Astrocyte (in vitro differentiated cells and primary cell): Measurements from ENCODE around the gene RPL28. TPM values are rescaled to one million over a fixed set of nuclear protein-coding genes. Genes with fewer than 3 reads are reported as not detected.
"Not testable (repeated sequence)": the region's sequence is repeated elsewhere in the genome, so short reads cannot be mapped to it uniquely, and the experiment has no call there.

Source experiments
- DNase-seq: peaks from one replicate; pipeline ENCODE4 v3.0.0-alpha.2; 2010; ENCODE audit warnings: low read depth
- FAIRE-seq: peaks from 2 replicates; lab custom pipeline; 2011; peaks lifted over from hg19 to GRCh38; lab: Jason Lieb, UNC
- H2AFZ ChIP-seq: 2 replicates; pipeline ENCODE4 v1.6.0; 2012; ENCODE audit warnings: low read depth, low read length, inconsistent platforms
- H3K27ac ChIP-seq: 2 replicates; pipeline ENCODE4 v1.5.1; 2011; ENCODE audit warnings: low read depth, low read length, inconsistent platforms
- H3K27me3 ChIP-seq: 2 replicates; pipeline ENCODE4 v1.6.0; 2011; ENCODE audit warnings: low read length, inconsistent platforms; ENCODE audit not compliant: insufficient read depth
- H3K36me3 ChIP-seq: 2 replicates; pipeline ENCODE4 v1.5.1; 2011; ENCODE audit warnings: low read length, inconsistent platforms; ENCODE audit not compliant: insufficient read depth
- H3K4me1 ChIP-seq: 2 replicates; pipeline ENCODE4 v1.5.1; 2011; ENCODE audit warnings: low read length, inconsistent platforms; ENCODE audit not compliant: insufficient read depth
- H3K4me2 ChIP-seq: 2 replicates; pipeline ENCODE4 v1.6.0; 2012; ENCODE audit warnings: low read length, inconsistent platforms
- H3K4me3 ChIP-seq: 2 replicates; pipeline ENCODE4 v1.5.1; 2011; ENCODE audit warnings: low read depth, mild to moderate bottlenecking, low read length, inconsistent platforms; ENCODE audit not compliant: insufficient read depth
- H3K79me2 ChIP-seq: 2 replicates; pipeline ENCODE4 v1.6.0; 2012; ENCODE audit warnings: mild to moderate bottlenecking, low read length, inconsistent platforms; ENCODE audit not compliant: insufficient read depth
- H3K9ac ChIP-seq: 2 replicates; pipeline ENCODE4 v1.6.0; 2012; ENCODE audit warnings: mild to moderate bottlenecking, low read length, inconsistent platforms
- H3K9me3 ChIP-seq: 2 replicates; pipeline ENCODE4 v1.5.1; 2012; ENCODE audit warnings: low read depth, mild to moderate bottlenecking, low read length, inconsistent platforms; ENCODE audit not compliant: insufficient read depth
- H4K20me1 ChIP-seq: 2 replicates; pipeline ENCODE4 v1.6.0; 2012; ENCODE audit warnings: low read length, inconsistent platforms; ENCODE audit not compliant: insufficient read depth
- H3K27ac Mint-ChIP-seq: one replicate; pipeline ENCODE4 v1.8.0; 2021; ENCODE audit warnings: mild to moderate bottlenecking, mixed read lengths; ENCODE audit not compliant: unreplicated experiment
- H3K27me3 Mint-ChIP-seq: one replicate; pipeline ENCODE4 v1.8.0; 2021; ENCODE audit warnings: low read depth, mixed read lengths; ENCODE audit not compliant: unreplicated experiment
- H3K36me3 Mint-ChIP-seq: one replicate; pipeline ENCODE4 v1.8.0; 2021; ENCODE audit warnings: low read depth, mixed read lengths; ENCODE audit not compliant: unreplicated experiment
- H3K4me1 Mint-ChIP-seq: one replicate; pipeline ENCODE4 v1.8.0; 2021; ENCODE audit warnings: low read depth, mixed read lengths; ENCODE audit not compliant: unreplicated experiment
- H3K4me3 Mint-ChIP-seq: one replicate; pipeline ENCODE4 v1.8.0; 2021; ENCODE audit warnings: mild to moderate bottlenecking, moderate library complexity, mixed read lengths; ENCODE audit not compliant: unreplicated experiment
- H3K9me3 Mint-ChIP-seq: one replicate; pipeline ENCODE4 v1.8.0; 2021; ENCODE audit warnings: mild to moderate bottlenecking, mixed read lengths; ENCODE audit not compliant: unreplicated experiment
- CTCF ChIP-seq: IDR thresholded peaks from 2 replicates; pipeline ENCODE4 v1.5.1; 2011; ENCODE audit warnings: low read depth, mild to moderate bottlenecking, inconsistent platforms, low read length, moderate library complexity; ENCODE audit not compliant: insufficient read depth
- EZH2 ChIP-seq: IDR thresholded peaks from 2 replicates; pipeline ENCODE4 v1.6.1; 2012; ENCODE audit warnings: mild to moderate bottlenecking, low read length, inconsistent platforms; ENCODE audit not compliant: insufficient read depth
- total RNA-seq: library from RNA; stranded (reverse); gene quantifications from 2 replicates; pipeline ENCODE4 v1.2.1, GENCODE V29; 2021

The RPL28 gene
- total RNA-seq, 1 donor from 2014 or later: 2,072 TPM

DNA sequence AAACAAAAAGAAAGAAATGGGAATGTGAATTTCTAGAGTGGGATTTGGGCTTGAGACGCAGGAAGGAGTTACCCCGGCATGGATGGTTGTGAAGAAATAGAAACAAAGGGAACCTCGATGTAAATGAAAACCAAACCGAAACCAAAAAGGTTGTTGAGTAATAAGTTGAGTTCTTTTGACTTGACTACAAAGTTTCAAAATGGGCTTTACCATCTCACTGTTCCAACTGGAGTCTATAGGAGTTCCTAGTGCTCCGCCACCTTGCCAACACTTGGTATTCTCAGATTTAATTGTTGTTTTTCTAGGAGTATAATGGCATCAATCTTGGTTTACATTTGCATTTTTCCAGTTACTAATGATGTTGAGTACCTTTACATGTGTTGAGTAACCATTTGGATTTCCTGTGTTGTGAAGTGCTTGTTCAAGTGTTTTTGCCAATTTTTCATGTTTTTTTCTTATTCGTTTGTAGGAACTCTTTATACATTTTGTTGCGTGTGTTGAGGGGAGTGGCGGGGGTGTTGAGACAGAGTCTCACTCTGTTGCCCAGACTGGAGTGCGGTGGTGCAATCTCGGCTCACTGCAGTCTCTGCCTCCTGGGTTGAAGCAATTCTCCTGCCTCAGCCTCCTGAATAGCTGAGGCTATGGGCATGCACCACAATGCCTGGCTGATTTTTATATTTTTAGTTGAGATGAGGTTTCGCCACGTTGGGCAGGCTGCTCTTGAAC, 12.6 kb downstream of the RPL28 start:
- Histone ChIP-seq H3K4me3 (no peak overlapping the region), H2AFZ (no peak overlapping the region), H3K4me1 (peaks cover 4% of the 10 kb centered on the region), H3K27ac (no peak overlapping the region), H3K9ac (no peak overlapping the region), H3K4me2 (no peak overlapping the region), H3K9me3 (no peaks in the 10 kb centered on the region), H3K27me3 (no peaks in the 10 kb centered on the region), H3K79me2 (peaks cover 15% of the 10 kb centered on the region), H4K20me1 (peaks cover 34% of the 10 kb centered on the region), H3K36me3 (peaks cover 23% of the 10 kb centered on the region)
- no peaks in the 10 kb centered on the region for H3K9me3 Mint-ChIP-seq
- H3K27ac Mint-ChIP-seq: no peak overlapping the region
- FAIRE-seq (peak; percentile 37), DNase-seq (no peak)
- peaks cover 1% of the 10 kb centered on the region for H3K4me1 Mint-ChIP-seq
- H3K4me3 Mint-ChIP-seq: no peak overlapping the region
- H3K36me3 Mint-ChIP-seq: peaks cover 7% of the 10 kb centered on the region
- no peak for TF ChIP-seq EZH2
- no peaks in the 10 kb centered on the region for H3K27me3 Mint-ChIP-seq

GRCh38 chr19:55400281-55401087, 14.8 kb downstream of the RPL28 start:
- H3K9ac ChIP-seq: no peak overlapping the region
- no peak overlapping the region for H2AFZ ChIP-seq
- peaks cover under 1% of the 10 kb centered on the region for H3K4me1 Mint-ChIP-seq
- no peak for DNase-seq
- peaks cover 49% of the 10 kb centered on the region for H4K20me1 ChIP-seq
- no peak for TF ChIP-seq CTCF
- no peak for TF ChIP-seq EZH2
- no peaks in the 10 kb centered on the region for H3K9me3 ChIP-seq
- no peak overlapping the region for H3K27ac ChIP-seq
- peaks cover 12% of the 10 kb centered on the region for H3K36me3 Mint-ChIP-seq
- H3K4me3 ChIP-seq: no peak overlapping the region
- H3K36me3 ChIP-seq: peaks cover 29% of the 10 kb centered on the region
- no peaks in the 10 kb centered on the region for H3K27me3 ChIP-seq
- peaks cover 31% of the 10 kb centered on the region for H3K79me2 ChIP-seq
- no peaks in the 10 kb centered on the region for H3K9me3 Mint-ChIP-seq
- H3K27me3 Mint-ChIP-seq: no peaks in the 10 kb centered on the region
- no peak for FAIRE-seq
- no peak overlapping the region for H3K27ac Mint-ChIP-seq
- no peak overlapping the region for H3K4me2 ChIP-seq
- H3K4me3 Mint-ChIP-seq: no peak overlapping the region
- H3K4me1 ChIP-seq: peaks cover 6% of the 10 kb centered on the region

GRCh38 chr19:55401390-55401789, 15.7 kb downstream of the RPL28 start:
- not testable (repeated sequence) for H3K27ac Mint-ChIP-seq, H3K27me3 Mint-ChIP-seq, H3K4me1 Mint-ChIP-seq, DNase-seq, H3K27ac ChIP-seq, FAIRE-seq, H2AFZ ChIP-seq, H3K4me2 ChIP-seq, H3K27me3 ChIP-seq, H3K4me3 ChIP-seq, H3K4me3 Mint-ChIP-seq, H3K9me3 Mint-ChIP-seq, H3K9ac ChIP-seq, H3K9me3 ChIP-seq
- H4K20me1 ChIP-seq: peaks cover 58% of the 10 kb centered on the region
- peaks cover 21% of the 10 kb centered on the region for H3K36me3 Mint-ChIP-seq
- peaks cover 15% of the 10 kb centered on the region for H3K4me1 ChIP-seq
- peaks cover 40% of the 10 kb centered on the region for H3K79me2 ChIP-seq
- H3K36me3 ChIP-seq: peaks cover 36% of the 10 kb centered on the region
